Skeletal muscle tissue (tissue), 4 donors: ENCODE measurements around the gene COL8A1. TPM values are rescaled to one million over a fixed set of nuclear protein-coding genes. Genes with fewer than 3 reads are reported as not detected.

ENCODE experiments used
- H3K27ac ChIP-seq: one replicate; pipeline ENCODE4 v1.7.0; 2013; ENCODE audit warnings: mild to moderate bottlenecking, low read depth, low read length, inconsistent platforms
- H3K27me3 ChIP-seq, 3 donors: one replicate each; pipeline ENCODE4 v1.7.0; 2013; ENCODE audit warnings: low read length in 3 of 3; ENCODE audit not compliant: control insufficient read depth in 3 of 3, insufficient read depth in 3 of 3
- H3K36me3 ChIP-seq, 3 donors: one replicate each; pipeline ENCODE4 v1.7.0; 2013; ENCODE audit warnings: low read length in 3 of 3; ENCODE audit not compliant: control insufficient read depth in 3 of 3, insufficient read depth in 3 of 3
- H3K4me1 ChIP-seq, 3 donors: one replicate each; pipeline ENCODE4 v1.7.0; 2013; ENCODE audit warnings: low read length in 3 of 3, mild to moderate bottlenecking in 3 of 3; ENCODE audit not compliant: control insufficient read depth in 3 of 3, insufficient read depth in 3 of 3
- H3K4me3 ChIP-seq, 3 donors: one replicate each; pipeline ENCODE4 v1.7.0; 2013; ENCODE audit warnings: low read length in 3 of 3
- H3K9ac ChIP-seq, 3 donors: one replicate each; pipeline ENCODE4 v1.7.0; 2013; ENCODE audit warnings: low read length in 3 of 3, mild to moderate bottlenecking in 3 of 3, moderate library complexity in 2 of 3, low read depth in 1 of 3
- H3K9me3 ChIP-seq, 3 donors: one replicate each; pipeline ENCODE4 v1.7.0; 2013; ENCODE audit warnings: low read length in 3 of 3; ENCODE audit not compliant: control insufficient read depth in 3 of 3
- total RNA-seq: library from RNA; depleted of rRNA; stranded (reverse); fragments of >200 nt; gene quantifications from one replicate; pipeline ENCODE4 v1.2.3, GENCODE V29; 2014
- donor health status: Osteomylitis.

Gene COL8A1
- total RNA-seq, 1 donor from 2014 or later = 1.6 TPM

GRCh38 chr3:99683465-99683864 is 45.1 kb downstream of the COL8A1 start:
- Histone ChIP-seq H3K9ac (no peak overlapping the region), H3K4me1 (no peaks in the 10 kb centered on the region), H3K36me3 (no peaks in the 10 kb centered on the region), H3K27ac (no peak overlapping the region), H3K9me3 (no peaks in the 10 kb centered on the region), H3K4me3 (no peak overlapping the region), H3K27me3 (no peaks in the 10 kb centered on the region)

GRCh38 chr3:99683876-99684275 is 45.5 kb downstream of the COL8A1 start:
- Histone ChIP-seq H3K4me3 (no peak overlapping the region), H3K27me3 (no peaks in the 10 kb centered on the region), H3K27ac (peak overlapping the region; percentile 48)

GRCh38 chr3:99684644-99685043 is 46.2 kb downstream of the COL8A1 start:
- Histone ChIP-seq H3K9ac (no peak overlapping the region), H3K4me1 (no peaks in the 10 kb centered on the region), H3K36me3 (no peaks in the 10 kb centered on the region), H3K27ac (peak overlapping the region; percentile 48), H3K4me3 (no peak overlapping the region), H3K27me3 (no peaks in the 10 kb centered on the region), H3K9me3 (no peaks in the 10 kb centered on the region)

More at GRCh38 chr3:99683876-99684275, 45.5 kb downstream of the COL8A1 start:
- Histone ChIP-seq H3K36me3 (no peaks in the 10 kb centered on the region), H3K9me3 (no peaks in the 10 kb centered on the region), H3K4me1 (no peaks in the 10 kb centered on the region), H3K9ac (no peak overlapping the region)

GRCh38 chr3:99686469-99686868 is 48.1 kb downstream of the COL8A1 start:
- Histone ChIP-seq H3K36me3 (no peaks in the 10 kb centered on the region), H3K27me3 (no peaks in the 10 kb centered on the region), H3K9me3 (no peaks in the 10 kb centered on the region), H3K27ac (no peak overlapping the region), H3K4me3 (no peak overlapping the region), H3K9ac (no peak overlapping the region), H3K4me1 (no peaks in the 10 kb centered on the region)

- H3K36me3 ChIP-seq = no peaks in the 10 kb centered on the region
- no peak overlapping the region for H3K4me3 ChIP-seq
- no peak overlapping the region for H3K9ac ChIP-seq
- no peaks in the 10 kb centered on the region for H3K4me1 ChIP-seq
- H3K9me3 ChIP-seq = no peaks in the 10 kb centered on the region
- no peaks in the 10 kb centered on the region for H3K27me3 ChIP-seq
- no peak overlapping the region for H3K27ac ChIP-seq
Observed at GRCh38 chr3:99686955-99687612, 48.7 kb downstream of the COL8A1 start.

GRCh38 chr3:99690761-99691369 is 52.5 kb downstream of the COL8A1 start:
- Histone ChIP-seq H3K27me3 (no peaks in the 10 kb centered on the region), H3K36me3 (no peaks in the 10 kb centered on the region)

GRCh38 chr3:99693636-99694035 is 55.2 kb downstream of the COL8A1 start:
- Histone ChIP-seq H3K27ac (no peak overlapping the region), H3K36me3 (no peaks in the 10 kb centered on the region), H3K4me3 (no peak overlapping the region), H3K9me3 (no peaks in the 10 kb centered on the region), H3K4me1 (no peaks in the 10 kb centered on the region), H3K27me3 (no peaks in the 10 kb centered on the region), H3K9ac (no peak overlapping the region)

More at GRCh38 chr3:99690761-99691369, 52.5 kb downstream of the COL8A1 start:
- Histone ChIP-seq H3K4me3 (no peak overlapping the region), H3K9me3 (no peaks in the 10 kb centered on the region), H3K27ac (no peak overlapping the region), H3K4me1 (no peaks in the 10 kb centered on the region), H3K9ac (no peak overlapping the region)

- H3K27ac ChIP-seq = no peak overlapping the region
- H3K9ac ChIP-seq = no peak overlapping the region
- H3K36me3 ChIP-seq = no peaks in the 10 kb centered on the region
- no peaks in the 10 kb centered on the region for H3K27me3 ChIP-seq
- H3K4me3 ChIP-seq = no peak overlapping the region
- no peaks in the 10 kb centered on the region for H3K4me1 ChIP-seq
- H3K9me3 ChIP-seq = no peaks in the 10 kb centered on the region
Observed at GRCh38 chr3:99696497-99696896, 58.1 kb downstream of the COL8A1 start.

GRCh38 chr3:99697250-99697649 is 58.9 kb downstream of the COL8A1 start:
- Histone ChIP-seq H3K36me3 (no peaks in the 10 kb centered on the region), H3K9me3 (no peaks in the 10 kb centered on the region), H3K4me1 (no peaks in the 10 kb centered on the region), H3K4me3 (no peak overlapping the region), H3K27me3 (no peaks in the 10 kb centered on the region), H3K9ac (no peak overlapping the region), H3K27ac (no peak overlapping the region)

- no peak overlapping the region for H3K9ac ChIP-seq
- H3K27ac ChIP-seq = no peak overlapping the region
- H3K36me3 ChIP-seq = no peaks in the 10 kb centered on the region
- H3K9me3 ChIP-seq = no peaks in the 10 kb centered on the region
- no peaks in the 10 kb centered on the region for H3K27me3 ChIP-seq
- no peak overlapping the region for H3K4me3 ChIP-seq
- no peaks in the 10 kb centered on the region for H3K4me1 ChIP-seq
Observed at GRCh38 chr3:99698932-99699331, 60.5 kb downstream of the COL8A1 start.
